IPS DF 6.9 (cell line): ENCODE measurements around the gene UTF1.

ENCODE experiments used
- DNase-seq: peaks from one replicate; pipeline ENCODE4 v3.0.0-alpha.2; 2013; ENCODE audit warnings: low read depth, low spot score
- H3K27ac ChIP-seq: one replicate; pipeline ENCODE4 v1.5.1; 2013; ENCODE audit warnings: low read length, control low read depth
- H3K27me3 ChIP-seq: 2 replicates; pipeline ENCODE4 v1.6.1; 2013; ENCODE audit warnings: mild to moderate bottlenecking, low read length; ENCODE audit not compliant: control insufficient read depth, insufficient read depth
- H3K36me3 ChIP-seq: 2 replicates; pipeline ENCODE4 v1.6.1; 2013; ENCODE audit warnings: low read length; ENCODE audit not compliant: control insufficient read depth, insufficient read depth
- H3K4me1 ChIP-seq: 2 replicates; pipeline ENCODE4 v1.6.1; 2013; ENCODE audit warnings: low read length; ENCODE audit not compliant: control insufficient read depth, insufficient read depth
- H3K4me3 ChIP-seq: 2 replicates; pipeline ENCODE4 v1.5.1; 2013; ENCODE audit warnings: mild to moderate bottlenecking, low read length
- H3K9me3 ChIP-seq: 2 replicates; pipeline ENCODE4 v1.6.1; 2013; ENCODE audit warnings: low read length, inconsistent platforms; ENCODE audit not compliant: control insufficient read depth, insufficient read depth
- WGBS: extraction: QIAGEN DNeasy Blood & Tissue Kit; methylation state at CpG from one replicate; pipeline ENCODE4 v1.1.7; 2013; ENCODE audit warnings: mixed read lengths, missing lambda C conversion rate; ENCODE audit not compliant: insufficient read length, insufficient coverage; 5-methylcytosine and 5-hydroxymethylcytosine counted together

UTF1 gene

GRCh38 chr10:133210398-133211140 lies 19.4 kb upstream of the UTF1 start:
- WGBS = no CpG with 5 or more reads among the region's 27 CpGs
- no peak overlapping the region for H3K27ac ChIP-seq
- no peaks in the 10 kb centered on the region for H3K9me3 ChIP-seq
- no peak overlapping the region for H3K4me3 ChIP-seq
- H3K36me3 ChIP-seq = no peaks in the 10 kb centered on the region
- no peaks in the 10 kb centered on the region for H3K27me3 ChIP-seq
- no peak for DNase-seq
- H3K4me1 ChIP-seq = no peaks in the 10 kb centered on the region

DNA sequence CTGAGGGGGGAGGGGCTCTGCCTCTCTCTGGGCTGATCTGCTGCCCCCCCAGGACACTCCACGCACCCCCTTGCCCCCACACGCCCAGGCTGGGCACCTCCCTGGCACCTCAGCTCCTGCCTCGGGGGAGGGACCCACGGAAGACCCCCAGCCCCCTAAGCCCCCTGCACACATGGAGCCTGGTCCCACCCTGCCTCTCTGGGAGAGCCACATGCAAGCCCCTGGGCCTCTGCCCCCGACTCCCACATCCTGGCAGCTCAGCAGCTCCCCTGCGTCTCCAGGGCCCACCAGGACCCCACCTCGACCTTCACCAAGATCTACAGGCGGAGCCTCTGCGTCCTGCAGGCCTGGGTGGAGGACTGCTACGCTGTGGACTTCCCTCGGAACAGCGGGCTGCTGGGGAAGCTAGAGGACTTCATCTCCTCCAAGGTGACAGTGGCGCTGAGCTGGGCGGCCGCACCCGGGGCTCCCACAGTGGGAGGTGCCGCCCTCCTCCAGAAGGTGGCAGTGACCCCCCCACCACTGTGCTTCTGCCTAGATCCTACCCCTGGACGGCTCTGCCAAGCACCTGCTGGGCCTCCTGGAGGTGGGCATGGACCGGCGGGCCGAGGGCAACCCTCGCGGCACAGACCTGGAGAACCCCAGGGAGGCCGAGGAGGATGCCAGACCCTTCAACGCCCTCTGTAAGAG lies 18.7 kb upstream of the UTF1 start:
- no CpG with 5 or more reads among the region's 25 CpGs for WGBS
- H3K27ac ChIP-seq = no peak overlapping the region
- no peak for DNase-seq
- no peaks in the 10 kb centered on the region for H3K36me3 ChIP-seq
- H3K9me3 ChIP-seq = no peaks in the 10 kb centered on the region
- no peaks in the 10 kb centered on the region for H3K4me1 ChIP-seq
- H3K27me3 ChIP-seq = no peaks in the 10 kb centered on the region
- H3K4me3 ChIP-seq = no peak overlapping the region

- Histone ChIP-seq H3K4me1 (no peaks in the 10 kb centered on the region), H3K9me3 (no peaks in the 10 kb centered on the region), H3K36me3 (no peaks in the 10 kb centered on the region), H3K27me3 (no peaks in the 10 kb centered on the region), H3K4me3 (no peak overlapping the region), H3K27ac (no peak overlapping the region)
- DNase-seq = no peak
- no CpG with 5 or more reads among the region's 34 CpGs for WGBS
Measured at GRCh38 chr10:133211959-133212852, 17.8 kb upstream of the UTF1 start.

- no peak for DNase-seq
- H3K27me3 ChIP-seq = no peaks in the 10 kb centered on the region
- no peak overlapping the region for H3K4me3 ChIP-seq
- H3K4me1 ChIP-seq = no peaks in the 10 kb centered on the region
- H3K27ac ChIP-seq = no peak overlapping the region
- H3K36me3 ChIP-seq = no peaks in the 10 kb centered on the region
- H3K9me3 ChIP-seq = no peaks in the 10 kb centered on the region
- no CpG with 5 or more reads among the region's 20 CpGs for WGBS
Measured at GRCh38 chr10:133212853-133213494, 17.0 kb upstream of the UTF1 start.

DNA sequence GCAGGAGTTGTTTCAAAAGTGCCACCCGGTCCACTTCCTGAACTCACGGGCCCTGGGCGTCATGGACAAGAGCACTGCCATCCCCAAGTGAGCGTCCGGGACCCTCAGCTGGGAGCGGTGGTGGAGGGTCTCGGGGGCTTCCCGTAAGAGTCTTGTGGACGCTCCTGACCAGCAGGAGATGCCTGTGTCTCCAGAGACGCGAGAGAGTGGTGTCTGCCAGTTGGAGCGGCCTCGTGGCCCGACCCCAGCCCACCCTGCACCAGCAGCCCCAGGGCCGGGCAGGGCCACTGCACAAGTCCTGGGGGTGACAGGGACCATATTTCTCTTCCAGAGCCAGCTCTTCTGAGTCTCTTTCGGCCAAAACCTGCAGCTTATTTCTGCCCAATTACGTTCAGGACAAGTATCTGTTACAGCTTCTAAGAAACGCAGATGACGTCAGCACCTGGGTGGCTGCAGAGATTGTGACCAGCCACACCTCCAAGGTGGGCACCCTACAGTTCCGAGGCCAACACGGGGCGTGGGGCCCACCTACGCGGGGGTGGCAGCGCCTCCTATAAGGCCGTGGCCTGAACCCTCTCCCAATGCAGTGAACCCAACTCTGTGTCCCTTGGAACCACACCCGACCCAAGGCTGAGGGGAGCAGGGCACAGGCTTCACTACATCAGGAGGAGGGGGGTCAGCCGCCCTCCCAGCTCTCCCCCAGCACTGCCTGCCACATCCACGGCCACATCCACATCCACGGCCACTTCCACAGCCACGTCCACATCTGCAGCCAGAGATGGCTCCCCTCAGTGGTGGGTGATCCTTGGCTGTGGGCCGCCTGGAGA lies 16.2 kb upstream of the UTF1 start:
- no peaks in the 10 kb centered on the region for H3K4me1 ChIP-seq
- no peak overlapping the region for H3K4me3 ChIP-seq
- WGBS = no CpG with 5 or more reads among the region's 32 CpGs
- H3K9me3 ChIP-seq = no peaks in the 10 kb centered on the region
- no peak overlapping the region for H3K27ac ChIP-seq
- H3K27me3 ChIP-seq = no peaks in the 10 kb centered on the region
- DNase-seq = no peak
- H3K36me3 ChIP-seq = no peaks in the 10 kb centered on the region

GRCh38 chr10:133214468-133215410 lies 15.3 kb upstream of the UTF1 start:
- no peaks in the 10 kb centered on the region for H3K27me3 ChIP-seq
- H3K27ac ChIP-seq = no peak overlapping the region
- DNase-seq = no peak
- no peaks in the 10 kb centered on the region for H3K36me3 ChIP-seq
- peaks cover 5% of the 10 kb centered on the region; the same call in 1 of the 2 replicates for H3K4me1 ChIP-seq
- WGBS = no CpG with 5 or more reads among the region's 28 CpGs
- H3K4me3 ChIP-seq = no peak overlapping the region
- no peaks in the 10 kb centered on the region for H3K9me3 ChIP-seq

DNA sequence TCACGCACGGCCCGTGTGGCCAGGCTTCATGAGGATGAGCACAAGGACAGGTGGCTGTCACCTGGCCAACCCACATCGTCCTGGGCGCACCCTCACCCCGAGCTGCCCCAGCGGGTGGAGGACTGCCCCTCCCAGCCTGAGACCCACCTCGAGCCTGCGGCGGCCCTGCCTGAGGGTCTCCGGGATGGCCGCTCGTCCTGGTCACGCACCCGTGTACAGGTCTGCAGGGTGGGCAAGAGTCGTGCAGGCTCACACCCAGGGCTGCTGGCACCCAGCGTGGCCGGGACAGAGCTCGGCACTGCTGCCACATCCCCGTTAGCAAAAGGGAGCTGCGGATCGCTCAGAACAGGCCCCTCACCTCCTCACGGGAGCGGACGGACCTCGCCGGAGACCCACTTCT lies 14.4 kb upstream of the UTF1 start:
- H3K4me1 ChIP-seq = peaks cover 5% of the 10 kb centered on the region; the same call in 1 of the 2 replicates
- WGBS = no CpG with 5 or more reads among the region's 27 CpGs
- H3K9me3 ChIP-seq = no peaks in the 10 kb centered on the region
- no peak overlapping the region for H3K27ac ChIP-seq
- no peak overlapping the region for H3K4me3 ChIP-seq
- H3K27me3 ChIP-seq = no peaks in the 10 kb centered on the region
- no peak for DNase-seq
- no peaks in the 10 kb centered on the region for H3K36me3 ChIP-seq

- no peaks in the 10 kb centered on the region for H3K9me3 ChIP-seq
- H3K27me3 ChIP-seq = no peaks in the 10 kb centered on the region
- no peak for DNase-seq
- no peaks in the 10 kb centered on the region for H3K36me3 ChIP-seq
- no CpG with 5 or more reads among the region's 26 CpGs for WGBS
- H3K27ac ChIP-seq = no peak overlapping the region
- peaks cover 5% of the 10 kb centered on the region; the same call in 1 of the 2 replicates for H3K4me1 ChIP-seq
- no peak overlapping the region for H3K4me3 ChIP-seq
Measured at GRCh38 chr10:133216776-133217175, 13.2 kb upstream of the UTF1 start.
